Stimulated activated CD4-positive, alpha-beta T cell treated with anti-CD3 and anti-CD28 coated beads, Interleukin-2, amount 100 ng/mL, for 4 hours (primary cell): ENCODE results near the gene DPP10.

Experiments used
- DNase-seq: peaks from one replicate; pipeline ENCODE4 v3.0.0-alpha.2; 2020; ENCODE audit warnings: low read depth

The DPP10 gene

DNA sequence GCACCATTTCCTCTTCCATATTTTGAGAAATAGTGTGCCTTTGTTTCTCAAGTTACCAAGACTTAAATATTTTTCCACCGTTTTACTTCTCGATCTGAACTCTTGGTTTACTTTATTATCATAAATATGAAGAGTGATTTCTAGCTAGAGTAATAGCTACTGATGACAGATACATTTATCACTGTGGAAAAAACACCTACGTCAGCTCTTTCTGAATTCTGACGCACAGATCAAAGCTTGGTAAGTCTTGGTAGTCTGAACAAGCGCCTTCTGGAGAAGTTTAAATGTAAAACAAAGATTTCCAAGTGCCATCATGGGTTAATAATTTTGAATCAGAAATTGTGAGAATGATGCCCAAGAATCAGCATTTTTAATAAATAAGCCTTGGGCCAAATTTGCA lies 367.7 kb downstream of the DPP10 start:
- no peak for DNase-seq

DNA sequence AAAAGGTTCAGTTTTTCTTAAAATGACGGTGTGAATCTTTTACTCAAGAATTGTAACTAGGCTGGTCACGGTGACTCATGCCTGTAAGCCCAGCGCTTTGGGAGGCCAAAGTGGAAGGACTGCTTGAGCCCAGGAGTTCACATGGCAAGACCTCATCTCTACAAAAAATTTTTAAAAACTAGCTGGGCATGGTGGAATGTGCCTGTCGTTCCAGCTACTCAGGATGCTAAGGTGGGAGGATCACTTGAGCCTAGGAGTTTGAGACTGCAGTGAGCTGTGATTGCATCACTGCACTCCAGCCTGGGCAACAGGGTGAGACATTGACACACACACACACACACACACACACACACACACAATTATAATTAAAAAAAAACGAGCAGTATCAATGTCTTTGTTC lies 369.8 kb downstream of the DPP10 start:
- DNase-seq, result no peak

DNA sequence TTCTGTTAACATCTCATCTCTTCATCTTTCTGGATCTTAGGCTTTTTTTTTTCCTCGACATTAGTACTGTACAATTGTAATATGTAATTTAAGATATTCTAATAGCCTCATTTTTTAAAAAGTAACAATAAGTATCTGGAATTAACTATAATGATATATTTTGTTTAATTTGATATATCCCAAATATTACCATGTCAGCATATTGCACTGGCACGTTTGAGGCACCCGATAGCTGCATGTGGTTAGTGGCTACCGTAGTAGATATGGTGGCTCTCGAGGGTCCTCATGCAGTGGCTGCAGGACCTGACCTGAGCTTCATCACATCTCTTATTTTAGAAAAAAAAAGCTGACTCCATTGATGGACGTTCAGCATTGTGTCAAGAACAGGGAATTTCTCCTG lies 371.9 kb downstream of the DPP10 start:
- DNase-seq, result no peak

DNA sequence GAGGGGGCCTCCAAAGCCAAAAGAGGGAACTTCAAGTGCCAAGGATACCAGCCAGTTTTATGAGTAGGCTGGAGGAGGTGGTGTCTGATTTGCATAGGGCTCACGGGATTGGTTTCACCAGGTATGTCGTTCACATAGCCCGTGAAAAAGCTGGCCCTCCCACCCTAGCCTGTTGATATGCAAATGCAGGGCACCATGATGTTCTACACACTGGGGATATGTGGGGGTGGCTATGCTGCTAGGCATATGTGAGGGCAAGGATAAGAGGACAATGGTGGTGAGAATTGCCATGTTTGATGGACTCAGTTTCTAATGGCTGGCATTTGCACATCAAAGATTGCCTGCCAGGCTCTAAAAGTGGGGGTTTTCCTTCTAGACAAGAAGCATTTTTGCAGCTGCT lies 378.6 kb downstream of the DPP10 start:
- no peak for DNase-seq

DNA sequence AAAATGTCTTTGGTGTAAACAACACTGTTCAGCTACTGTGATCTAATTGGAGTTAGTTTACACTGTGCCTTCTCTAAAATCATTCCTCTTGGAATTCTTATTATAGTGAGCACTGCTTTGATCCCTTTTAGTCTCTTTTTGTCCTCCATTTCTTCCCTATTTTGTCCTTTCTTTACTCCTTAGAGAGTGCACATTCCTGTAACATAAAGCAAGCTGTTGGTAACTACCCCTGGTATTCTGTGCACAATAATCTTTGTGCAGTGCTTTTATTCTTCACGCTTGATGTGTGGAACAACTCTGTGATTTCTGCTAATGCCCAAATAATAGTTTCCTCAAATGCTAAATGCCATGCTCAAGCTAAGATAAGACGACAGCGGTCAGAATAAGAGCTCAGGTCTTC lies 401.5 kb downstream of the DPP10 start:
- no peak for DNase-seq

DNA sequence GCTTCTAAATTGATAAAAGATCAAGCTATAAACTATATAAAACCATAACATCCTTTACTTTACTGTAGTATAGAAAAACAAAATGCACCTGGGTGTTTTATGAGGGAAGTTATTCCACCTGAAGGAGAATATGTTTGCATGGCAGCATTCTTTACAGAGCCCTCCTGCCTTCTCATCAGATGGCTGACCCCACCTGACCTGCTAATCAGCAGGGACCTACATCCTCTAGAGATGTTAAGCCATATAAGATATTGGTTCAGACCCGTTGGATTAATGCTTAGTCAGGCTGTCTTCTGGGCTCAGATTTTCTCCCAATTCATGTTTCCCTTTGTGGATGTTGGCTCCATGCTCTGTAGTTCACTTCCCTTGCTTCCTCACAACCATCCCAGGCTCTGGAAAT lies 414.8 kb downstream of the DPP10 start:
- DNase-seq, result no peak

DNA sequence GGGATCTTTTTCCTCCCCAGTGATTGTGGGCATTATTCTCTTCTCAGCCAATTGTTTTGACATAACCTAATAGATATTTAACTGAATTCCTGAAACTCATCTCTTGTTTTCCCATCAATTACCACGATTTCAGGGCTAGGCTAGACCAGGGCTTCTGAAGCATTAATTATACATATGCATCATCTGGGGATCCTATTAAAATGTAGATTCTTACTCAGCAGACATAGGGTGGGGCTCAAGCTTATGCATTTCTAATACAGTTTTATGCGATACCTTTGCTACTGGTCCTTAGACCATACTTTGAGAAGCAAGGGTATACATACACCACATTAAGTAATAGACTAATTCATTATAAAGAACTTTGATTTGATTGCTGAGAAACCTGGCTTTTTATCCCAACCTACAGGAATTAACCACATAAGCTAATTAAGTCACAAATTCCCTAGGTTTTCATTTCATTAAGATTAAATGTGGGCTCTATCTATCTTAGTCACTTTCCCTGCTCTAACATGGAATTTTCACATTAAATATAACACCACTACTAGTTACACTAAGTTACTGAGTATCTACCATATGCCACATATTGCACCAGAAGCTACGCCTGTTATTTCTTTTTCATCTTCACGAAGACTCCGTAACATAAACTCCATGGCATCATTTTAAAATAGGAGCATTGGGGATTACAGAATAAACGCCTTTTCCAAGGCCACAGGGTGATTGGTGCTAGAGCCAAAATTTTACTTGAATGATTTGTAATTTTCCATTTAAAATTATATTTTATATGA lies 417.5 kb downstream of the DPP10 start:
- DNase-seq, result no peak

DNA sequence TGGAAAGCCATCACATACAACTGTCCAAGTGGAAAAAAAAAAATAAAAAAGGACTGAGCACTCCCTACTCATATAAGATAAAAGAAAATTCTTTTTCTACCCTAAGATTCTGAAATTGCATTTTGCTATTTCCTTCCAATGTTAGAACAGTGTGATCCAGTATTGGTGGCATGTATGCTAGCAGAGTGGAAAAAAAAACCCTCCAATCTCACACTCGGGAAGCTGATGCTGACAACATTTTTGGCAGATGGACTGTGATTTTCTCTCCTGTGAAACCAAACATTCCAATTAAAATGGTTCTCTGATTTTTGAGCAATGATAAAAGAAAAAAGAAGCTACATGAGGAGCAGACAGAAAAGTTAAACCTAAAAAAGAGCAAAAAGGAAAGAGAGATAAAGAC lies 419.8 kb downstream of the DPP10 start:
- no peak for DNase-seq

DNA sequence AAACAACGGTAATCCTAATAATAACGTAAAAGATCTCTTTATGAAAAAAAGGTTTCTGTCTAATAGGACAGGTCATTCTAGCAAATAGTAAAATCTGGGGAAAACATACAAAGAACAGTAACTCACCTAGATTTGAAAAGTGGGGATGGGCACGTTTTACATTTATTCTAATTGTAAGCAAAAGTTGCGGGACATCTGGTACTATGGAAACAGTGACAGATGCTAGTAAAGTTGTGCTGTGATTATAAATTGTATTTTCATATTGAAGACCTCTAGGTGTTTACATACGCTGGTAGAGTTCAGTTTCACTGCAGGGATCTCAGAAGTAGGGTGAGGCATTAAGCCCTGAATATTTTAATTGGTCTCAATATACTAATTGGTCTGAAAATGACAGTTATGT lies 422.5 kb downstream of the DPP10 start:
- no peak for DNase-seq

DNA sequence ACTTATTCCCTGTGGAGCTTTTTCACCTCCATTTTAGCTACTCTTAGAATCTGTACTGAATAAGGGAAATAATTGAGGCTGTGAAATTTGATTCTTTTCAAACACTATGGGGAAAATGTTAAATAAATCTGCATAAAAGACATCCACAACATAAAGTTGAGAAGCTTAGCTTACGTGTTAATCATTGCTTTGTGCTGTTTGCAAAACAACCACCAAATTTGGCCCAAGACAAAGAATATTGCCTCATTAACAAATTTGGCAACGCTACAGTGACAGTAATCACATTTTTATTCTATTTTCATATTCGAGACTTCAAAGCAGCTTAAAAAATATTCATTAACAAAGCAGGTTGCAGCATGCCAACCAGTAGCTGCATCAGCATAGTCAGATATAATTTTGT lies 437.6 kb downstream of the DPP10 start:
- DNase-seq, result no peak

DNA sequence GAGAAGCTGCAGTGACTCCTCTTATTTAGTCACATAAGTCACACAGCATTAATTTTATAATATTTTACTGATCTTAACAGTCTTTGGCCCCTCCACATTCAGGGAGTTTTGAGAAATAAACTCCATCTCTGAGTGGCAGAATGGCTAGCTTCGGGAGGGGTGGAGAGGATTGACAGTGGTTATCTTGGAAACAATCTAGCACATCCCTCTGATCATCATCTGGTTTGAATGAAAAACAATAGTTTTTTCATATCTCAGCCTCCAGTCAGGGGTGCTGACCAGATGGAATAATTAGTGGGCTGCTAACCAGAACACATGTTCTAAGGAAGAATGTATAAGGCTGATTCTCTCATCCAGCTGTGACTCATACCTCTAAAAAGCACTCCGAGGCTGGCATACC lies 477.5 kb downstream of the DPP10 start:
- no peak for DNase-seq

DNA sequence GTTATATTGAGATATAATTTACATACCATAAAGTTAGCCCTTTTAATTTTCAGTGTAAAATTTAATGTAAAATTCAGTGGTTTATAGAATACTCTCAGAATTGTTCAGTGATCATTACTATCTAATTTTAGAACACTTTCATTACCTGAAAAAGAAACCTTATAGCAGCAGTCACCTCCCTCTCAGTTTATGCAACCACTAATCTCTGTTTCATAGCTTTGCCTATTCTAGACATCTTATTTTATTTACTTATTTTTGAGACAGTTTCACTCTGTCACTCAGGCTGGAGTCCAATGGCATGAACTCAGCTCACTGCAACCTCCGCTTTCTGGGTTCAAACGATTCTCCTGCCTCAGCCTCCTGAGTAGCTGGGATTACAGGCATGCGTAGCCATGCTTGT lies 479.6 kb downstream of the DPP10 start:
- no peak for DNase-seq

DNA sequence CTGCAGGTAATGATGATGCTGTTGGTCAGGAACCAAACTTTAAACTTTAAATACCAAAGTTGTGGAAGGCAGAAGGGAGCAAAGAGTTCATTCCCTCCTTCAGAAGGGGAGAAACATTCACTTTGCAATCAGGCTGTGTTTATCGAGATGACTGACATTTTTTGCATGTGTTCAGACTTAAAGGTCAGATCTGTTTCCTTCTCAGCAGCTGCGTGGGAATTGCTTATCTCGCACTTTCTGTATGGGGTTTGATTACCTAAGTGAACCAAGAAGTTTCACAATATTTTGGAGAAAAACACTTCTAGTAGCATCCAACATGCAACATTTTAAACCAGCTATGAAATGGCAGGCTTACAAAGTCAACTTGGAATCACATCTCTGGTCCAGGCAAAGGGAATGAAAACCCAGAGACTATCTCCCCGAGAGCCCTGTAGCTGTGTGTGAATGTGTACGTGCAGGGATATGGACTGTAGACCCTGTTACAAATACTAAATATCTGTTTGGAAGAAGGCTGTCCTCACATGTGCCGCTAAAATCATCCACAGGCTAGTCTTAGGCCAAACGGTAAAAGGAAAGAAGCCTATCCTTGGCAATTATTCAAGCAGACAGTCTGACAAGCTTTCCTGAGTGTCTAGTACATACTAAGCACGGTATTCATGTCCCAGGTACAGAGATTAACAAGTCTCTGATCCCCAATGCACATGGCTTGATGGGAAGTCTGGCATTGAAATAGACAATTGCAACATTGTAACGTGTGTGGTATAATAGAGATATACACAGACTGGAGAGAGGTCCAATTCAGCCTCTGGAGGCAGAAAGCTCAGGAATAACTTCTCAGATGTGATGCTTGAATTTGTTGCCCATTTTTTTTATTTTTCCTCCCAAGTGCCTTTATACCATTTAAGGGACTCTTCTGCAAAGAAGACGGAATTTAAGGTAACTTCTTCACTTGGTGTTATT lies 483.1 kb downstream of the DPP10 start:
- no peak for DNase-seq

DNA sequence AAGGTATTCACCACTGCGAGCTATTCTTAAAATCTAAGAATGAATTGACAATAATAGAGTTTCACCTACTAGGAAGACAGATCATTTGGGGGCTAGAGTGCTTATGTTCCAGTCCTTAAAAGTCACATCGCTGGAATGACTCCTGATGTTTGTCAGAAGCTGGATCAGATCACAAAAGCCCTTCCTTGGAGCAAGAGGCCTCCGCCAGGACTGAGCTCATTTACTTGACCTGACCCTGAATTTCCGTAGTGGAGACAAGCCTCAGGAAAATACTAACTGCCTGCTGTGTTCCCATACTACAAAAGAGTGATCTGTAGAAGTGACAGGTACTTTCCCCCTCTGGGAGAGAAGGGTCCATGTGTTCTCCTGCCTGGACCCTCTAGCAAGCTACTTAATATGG lies 483.9 kb downstream of the DPP10 start:
- DNase-seq, result no peak

DNA sequence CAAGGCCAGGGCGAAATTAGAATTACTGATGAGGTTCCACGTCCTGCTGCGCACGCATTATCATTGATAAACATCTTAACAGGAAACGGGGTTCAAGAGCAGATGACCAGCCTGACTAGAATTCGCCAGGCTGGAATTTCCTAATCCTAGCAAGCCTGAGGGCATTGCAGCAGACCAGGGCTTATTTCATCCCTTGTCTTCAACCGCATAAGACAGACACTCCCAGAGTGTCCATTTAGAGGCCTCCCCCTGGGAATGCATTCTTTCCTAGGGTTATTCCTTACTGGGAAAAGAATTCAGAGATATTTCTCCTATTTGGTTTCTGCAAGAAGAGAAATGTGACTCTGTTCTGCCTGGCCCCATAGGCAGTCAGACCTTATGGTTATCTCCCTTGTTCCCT lies 486.8 kb downstream of the DPP10 start:
- no peak for DNase-seq

DNA sequence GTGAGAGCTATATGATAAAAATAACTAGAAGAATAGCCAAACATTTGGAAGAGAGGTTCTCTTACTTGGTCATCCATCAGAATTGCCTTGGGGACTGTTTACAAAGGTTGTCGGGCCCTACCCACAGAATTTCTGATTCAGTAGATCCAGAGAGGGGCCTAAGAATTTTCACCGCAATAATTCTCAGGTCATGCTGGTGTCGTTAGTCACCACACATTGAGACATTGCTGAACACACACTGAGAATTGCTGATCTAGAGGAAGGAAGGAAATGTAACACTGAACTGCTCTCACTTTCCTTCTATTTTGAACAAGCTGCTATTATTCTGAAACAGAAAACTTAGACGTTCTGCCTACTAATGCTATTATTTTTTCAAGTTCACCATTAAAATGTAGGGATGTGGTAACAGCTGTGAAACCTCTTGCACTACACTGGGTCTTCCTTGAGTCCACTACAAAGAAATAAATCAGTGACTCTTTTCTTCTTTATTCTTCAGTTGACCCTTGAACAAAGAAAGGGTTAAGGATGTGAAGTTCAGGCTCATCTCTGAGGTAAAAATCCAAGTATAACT lies 491.3 kb downstream of the DPP10 start:
- DNase-seq, result no peak

DNA sequence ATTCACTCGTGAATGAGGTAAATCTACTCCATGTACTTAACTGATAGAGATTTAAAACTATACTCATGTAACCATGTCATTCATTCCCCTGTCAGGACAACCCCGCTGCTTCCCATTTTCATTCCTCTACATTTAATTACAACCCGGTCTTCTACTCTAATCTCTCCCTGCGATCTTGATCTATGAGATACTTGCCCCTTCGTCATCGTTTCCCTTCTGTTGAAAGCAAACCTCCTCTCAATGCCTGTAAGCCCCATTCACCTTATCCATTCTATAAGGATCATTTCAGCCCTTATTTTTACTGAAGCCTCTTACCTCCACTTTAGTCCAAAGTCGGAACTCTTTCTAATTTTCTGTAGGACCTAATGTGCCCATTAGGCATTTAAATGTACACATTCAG lies 492.6 kb downstream of the DPP10 start:
- no peak for DNase-seq

DNA sequence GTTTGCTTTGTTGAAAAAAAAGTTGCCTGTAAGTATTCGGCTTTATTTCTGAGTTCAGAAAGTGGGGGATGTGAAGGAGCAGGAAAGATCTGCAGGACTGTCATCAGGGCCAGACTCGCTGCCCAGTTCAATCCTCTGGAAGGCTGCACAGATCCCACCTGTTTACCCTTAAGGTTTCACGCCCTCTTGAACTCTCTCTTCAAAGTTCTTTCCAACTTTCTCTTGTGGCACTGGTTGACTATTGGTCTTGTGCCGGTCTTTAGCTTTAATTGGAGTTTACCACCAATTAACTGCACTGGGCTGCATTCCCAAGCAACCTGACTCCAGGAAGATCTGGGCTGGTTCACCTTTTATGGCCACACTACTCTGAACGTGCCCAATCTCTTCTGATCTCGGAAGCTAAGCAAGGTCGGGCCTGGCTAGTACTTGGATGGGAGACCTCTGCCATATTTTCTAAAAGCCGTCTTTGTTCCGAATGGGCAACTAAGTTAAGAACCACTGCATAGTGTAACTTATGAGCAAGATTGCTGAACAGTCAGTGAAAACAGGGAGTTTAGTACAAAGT lies 495.0 kb downstream of the DPP10 start:
- DNase-seq, result no peak

DNA sequence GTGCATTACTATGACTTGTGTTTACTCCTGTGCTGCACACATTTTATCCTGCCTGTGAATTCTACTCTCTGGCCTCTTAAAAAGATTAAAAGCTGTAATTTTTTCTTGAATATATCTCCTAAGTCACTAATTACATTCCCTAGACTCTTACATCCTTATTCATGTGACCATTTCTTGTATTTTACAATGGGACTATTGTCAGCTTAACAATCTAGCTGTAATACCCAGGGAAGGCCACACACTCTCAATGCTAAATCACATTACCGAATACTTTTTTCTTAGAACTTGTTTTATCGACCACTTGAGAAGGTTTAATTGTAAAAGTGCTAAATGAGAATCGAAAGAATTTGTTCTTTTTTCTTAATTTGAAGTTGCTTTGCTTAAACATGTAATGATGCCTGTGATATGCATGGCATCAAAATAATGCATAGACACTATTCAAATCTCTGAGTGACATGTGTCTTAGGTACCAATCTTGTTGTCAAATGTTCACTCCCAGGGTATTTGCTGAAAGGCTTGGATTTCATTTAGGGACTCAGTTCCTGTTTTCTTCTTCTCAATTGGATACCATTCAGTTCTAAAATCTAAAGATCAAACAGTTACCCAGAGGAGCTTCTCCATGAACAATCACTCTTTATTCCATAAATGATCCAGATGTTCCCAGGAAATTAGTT lies 498.5 kb downstream of the DPP10 start:
- DNase-seq, result no peak

DNA sequence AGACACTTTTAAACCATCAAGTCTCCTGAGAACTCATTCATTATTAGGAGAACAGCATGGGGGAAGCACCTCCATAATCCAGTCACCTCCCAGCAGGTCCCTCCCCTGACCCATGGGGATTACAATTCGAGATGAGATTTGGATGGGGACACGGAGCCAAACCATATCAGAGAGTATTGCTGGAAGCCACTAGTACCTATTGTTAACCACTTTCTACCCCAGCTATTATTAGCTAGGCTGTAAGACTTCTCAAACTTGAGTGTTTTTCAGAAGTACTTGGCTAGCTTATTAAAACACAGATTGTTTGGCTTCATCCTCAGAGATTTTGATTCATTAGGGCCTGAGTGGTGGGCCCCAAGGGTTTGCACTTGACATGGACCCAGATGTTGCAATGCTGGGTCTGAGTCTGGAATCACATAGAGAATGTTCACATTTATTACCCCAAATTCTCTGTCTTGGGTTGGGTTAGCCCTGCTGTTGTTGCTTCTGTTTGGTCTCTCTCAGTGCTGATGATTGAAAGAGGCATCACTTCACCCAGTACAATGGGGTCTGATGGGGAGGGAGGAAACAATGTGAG lies 506.9 kb downstream of the DPP10 start:
- DNase-seq, result no peak

DNA sequence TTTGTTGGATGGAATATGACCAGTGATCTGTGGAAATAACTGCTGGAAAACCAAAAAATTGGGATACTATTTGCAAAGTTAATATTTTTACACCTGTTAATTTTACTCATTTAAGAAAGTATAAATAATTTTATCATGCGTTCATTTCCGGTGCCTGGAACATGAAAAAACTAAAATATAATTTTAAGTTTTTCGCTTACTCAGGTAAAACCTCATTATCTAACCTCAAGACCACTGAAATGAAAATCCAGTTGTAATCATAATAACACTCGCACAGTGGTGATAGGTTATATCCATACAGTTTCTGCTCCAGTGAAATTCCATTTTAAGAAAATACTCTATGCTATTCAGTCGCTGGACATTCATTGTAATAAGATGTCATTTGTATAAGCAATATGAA lies 517.9 kb downstream of the DPP10 start:
- no peak for DNase-seq

DNA sequence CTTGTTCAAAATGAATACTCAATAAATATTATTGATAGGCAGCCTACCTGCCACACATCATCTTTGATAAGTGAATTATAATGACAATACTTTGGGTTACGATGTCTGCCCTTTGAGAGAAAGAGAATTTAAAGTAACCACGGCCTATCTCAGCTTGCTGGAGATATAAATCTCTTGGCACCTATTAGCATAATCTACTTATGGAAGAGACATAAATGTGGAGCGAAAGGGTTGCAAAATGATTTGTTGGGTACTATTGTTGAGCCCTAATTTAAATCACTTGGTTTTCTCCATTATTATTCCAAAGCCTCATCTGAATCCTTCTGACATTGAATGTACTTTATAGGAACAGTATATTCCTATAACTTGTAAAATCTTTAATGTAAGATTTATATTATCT lies 520.1 kb downstream of the DPP10 start:
- no peak for DNase-seq
